GM23248 (cell line): ENCODE data around the gene METRNL.

Experiments used
- EZH2 ChIP-seq: fragments of 200-600 bp; sonication (generic); IDR thresholded peaks from 2 replicates; pipeline ENCODE4 v1.6.1; 2018; ENCODE audit warnings: antibody characterized with exemption, mild to moderate bottlenecking; ENCODE audit not compliant: insufficient read depth, poor library complexity, severe bottlenecking
- EZH2phosphoT487 ChIP-seq: fragments of 200-600 bp; sonication (generic); IDR thresholded peaks from 2 replicates; pipeline ENCODE4 v1.6.1; 2018; ENCODE audit warnings: antibody characterized with exemption, moderate library complexity, mild to moderate bottlenecking, low read depth; ENCODE audit not compliant: insufficient read depth

DNA sequence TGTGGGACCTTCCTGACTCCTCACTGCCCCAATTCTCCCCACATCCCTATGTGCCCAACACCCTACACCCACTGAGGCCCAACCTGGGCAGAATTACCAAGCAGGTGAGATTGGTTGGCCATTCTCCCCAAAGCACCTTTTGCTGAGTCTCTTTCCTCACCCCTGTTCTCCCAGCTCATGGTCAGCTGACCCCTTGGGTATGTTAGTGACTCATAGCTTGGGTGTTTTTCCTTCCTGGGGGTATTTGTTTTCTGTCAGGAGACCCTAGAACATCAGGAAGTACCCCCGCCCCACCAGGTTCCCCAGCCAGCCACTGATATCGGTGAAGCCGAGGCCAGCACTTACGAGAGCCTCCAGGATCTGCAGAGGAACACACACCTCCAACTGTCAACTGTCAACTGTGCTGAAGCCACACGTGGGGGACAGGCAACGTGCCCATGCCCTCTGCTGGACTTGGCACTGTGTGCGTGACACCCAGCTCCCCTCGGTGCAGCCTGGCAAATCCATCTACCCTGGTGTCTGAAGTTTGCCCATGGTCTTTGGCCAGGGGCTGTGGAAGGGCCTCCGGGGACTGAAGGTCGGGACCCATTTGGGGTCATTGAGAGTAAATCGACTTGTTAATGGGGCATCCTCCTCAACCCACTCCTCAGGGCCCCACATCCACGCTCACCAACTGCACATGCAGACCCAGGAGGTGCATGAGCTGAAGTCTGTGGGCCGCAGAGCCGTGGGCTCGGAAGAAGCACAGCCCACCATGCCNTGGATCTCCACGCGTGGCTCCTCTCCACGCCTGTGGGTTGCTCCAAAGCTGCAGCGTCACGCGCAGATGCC is 53.1 kb downstream of the METRNL start:
- TF ChIP-seq EZH2 (no peak), EZH2phosphoT487 (no peak)
